HG02973 (cell line): ENCODE measurements around the gene MRTFB.

ENCODE experiments used
- ATAC-seq: cut with Tn5 transposase; IDR thresholded peaks from one replicate; pipeline ENCODE4 v1.9.1; 2021; ENCODE audit warnings: moderate library complexity; ENCODE audit not compliant: unreplicated experiment

The MRTFB gene

DNA sequence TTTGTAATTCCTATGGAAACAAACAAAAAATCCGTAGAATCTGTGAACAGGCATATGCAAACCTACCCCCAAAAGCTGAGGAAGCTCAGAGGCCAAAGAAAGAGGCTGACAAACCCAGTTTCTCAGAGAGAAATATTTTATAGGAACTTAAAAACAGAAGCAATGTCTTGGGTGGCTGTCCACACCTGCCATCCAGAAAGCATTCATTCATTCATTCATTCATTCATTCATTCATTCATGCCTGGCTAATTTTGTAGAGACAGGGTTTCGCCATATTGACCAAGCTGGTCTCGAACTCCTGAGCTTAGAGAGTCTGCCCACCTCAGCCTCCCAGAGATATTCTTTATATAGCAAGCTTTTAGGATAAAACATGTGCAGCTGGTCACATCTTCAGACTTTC lies 154.3 kb downstream of the MRTFB start:
- ATAC-seq: no peak

DNA sequence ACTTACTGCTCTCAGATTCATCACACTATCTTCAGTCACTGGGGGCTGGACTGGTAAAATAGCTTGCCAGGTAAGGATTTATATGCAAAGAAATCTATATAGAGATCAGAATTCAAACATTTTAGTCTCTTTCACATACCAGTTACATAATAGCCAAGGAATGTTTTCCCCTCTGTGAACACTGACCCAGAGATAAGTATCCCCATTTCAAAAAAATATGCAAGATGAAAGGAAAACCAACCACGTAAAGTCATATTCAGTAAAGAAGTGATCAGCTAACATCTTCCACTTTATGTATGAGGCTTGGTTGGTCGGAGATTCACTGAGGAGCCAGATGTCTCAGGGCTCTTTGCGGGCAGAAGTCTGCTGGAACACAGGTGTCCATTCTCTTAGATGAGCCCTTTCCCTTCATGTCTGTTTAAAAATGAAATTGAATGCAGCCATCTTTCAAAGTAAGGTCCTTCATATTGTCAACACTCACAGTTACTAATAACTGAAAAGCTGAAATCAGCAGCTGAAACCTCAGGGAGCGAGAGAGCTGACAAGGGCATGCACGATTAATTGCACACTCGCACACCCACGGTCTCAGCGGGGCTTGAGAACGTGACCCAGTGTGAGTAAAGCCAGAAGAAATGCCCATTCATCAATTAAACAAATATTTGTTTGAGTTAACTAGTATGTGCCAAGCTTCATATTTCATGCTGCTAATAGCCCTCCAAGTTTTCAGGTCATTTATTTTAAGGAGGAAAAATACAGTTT lies 161.2 kb downstream of the MRTFB start:
- ATAC-seq: no peak

DNA sequence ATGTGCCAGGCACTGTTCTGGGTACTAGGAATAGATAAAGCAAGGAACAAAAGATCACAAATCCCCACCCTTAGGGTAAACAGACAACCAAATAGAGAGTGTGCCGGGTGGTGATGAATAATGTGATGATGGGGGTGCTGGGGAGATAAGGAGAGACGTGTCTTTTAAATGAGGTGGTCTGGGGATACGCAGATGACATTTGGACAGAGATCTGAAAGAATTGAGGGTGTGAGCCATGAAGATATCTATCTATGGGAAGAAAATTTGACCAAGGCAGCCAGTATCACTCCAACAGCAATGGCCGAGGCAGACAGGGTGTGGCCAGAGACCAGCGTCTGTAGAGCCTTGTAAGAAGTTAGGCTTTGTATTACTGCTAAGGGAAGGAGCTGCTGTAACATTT lies 165.3 kb downstream of the MRTFB start:
- no peak for ATAC-seq

DNA sequence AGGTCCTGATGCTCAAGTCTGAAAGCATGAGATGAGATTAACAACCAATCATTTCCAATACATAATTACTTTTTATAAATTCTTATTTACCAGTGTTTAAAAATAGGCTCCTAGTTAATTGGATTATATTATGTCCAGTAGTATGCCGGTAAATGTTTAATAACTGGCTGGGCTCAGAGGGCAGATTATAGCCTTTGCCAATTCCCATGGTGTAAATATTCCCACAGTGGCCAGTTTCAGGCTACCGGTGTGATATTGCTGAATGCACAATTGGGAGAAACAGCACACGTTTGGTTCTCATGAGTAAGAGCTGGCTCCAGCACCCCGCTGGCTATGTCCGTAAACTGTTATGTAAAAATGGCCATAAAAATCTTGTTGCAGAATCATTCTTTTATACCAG lies 167.6 kb downstream of the MRTFB start:
- ATAC-seq: no peak

DNA sequence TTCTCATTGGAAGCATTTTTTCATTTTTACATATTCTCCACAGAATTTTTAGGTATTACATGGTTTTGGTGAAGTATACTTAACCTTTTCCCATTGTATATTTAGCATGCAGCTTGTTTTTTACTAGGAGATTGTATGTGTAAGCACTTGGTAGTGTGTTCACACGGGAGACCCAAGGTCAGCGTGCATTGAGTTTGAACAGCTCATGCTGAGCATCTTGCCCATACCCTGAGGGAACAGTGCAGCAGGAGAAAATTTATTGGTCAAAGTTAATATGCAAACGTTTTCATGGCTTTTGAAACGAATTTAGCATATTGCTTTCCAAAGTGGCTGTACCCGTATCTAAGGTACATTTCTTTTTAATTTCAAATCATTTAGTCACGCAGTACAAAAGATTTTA lies 168.7 kb downstream of the MRTFB start:
- ATAC-seq: no peak

DNA sequence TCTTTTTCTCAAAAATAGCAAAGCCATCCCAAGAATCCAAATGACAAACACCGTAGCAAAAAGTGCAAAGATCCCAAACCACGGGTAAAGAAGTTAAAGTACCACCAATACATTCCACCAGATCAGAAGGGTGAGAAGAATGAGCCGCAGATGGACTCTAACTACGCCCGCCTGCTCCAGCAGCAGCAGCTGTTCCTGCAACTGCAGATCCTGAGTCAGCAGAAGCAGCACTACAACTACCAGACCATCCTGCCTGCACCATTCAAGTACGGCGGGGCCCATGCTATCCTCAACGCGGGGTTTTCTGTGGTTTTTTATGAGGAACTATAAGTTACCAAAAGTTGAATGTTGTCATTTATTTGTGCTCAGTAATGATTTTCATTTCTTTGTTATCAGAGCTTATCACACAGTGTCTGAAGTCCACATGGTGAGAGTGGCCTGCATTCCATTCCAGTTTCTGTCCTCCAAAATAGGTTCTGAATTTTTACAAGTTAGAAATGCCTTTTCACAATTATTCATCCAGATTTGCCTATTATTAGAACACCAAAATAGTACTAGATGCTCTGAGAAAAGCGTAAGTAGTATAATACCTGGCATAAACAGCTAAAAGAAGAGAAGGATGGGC lies 169.2 kb downstream of the MRTFB start:
- ATAC-seq: no peak

DNA sequence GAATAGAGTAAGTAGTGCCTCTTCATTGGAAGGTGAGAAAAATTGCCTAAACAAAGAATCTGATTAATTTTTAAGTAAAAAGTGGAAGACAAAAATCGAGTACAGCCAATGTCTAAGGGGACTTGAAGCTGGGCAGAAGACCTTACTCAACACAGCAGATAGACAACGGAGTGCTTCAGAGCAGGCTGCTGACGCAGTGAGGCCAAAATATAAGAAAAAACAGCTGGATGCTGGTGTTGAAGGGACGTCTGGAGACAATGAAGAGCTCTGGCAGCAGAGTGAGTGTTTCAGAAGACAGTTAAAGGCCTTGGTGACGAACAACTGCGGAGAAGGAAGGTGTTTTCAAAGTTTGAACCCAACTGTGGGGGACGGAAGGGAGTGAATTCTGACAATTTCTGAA lies 169.8 kb downstream of the MRTFB start:
- no peak for ATAC-seq

DNA sequence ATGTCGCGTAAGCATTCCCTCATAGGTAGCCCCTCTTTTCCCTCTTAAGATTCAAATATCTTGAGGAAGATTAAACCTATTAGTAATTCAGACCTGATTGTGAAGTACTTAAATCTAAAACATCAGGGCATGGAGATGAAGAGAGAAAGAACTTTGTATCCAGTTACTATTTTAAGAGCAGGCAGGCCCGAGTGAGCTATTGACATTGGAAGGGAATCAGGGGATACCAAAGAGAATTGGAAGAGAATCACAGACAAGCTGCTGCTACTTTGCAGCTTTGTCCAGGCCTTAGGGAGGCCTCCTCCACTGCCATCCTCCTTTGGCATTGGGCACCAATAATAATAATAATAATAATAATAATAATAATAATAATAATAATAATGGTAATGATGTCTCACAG lies 170.5 kb downstream of the MRTFB start:
- no peak for ATAC-seq

DNA sequence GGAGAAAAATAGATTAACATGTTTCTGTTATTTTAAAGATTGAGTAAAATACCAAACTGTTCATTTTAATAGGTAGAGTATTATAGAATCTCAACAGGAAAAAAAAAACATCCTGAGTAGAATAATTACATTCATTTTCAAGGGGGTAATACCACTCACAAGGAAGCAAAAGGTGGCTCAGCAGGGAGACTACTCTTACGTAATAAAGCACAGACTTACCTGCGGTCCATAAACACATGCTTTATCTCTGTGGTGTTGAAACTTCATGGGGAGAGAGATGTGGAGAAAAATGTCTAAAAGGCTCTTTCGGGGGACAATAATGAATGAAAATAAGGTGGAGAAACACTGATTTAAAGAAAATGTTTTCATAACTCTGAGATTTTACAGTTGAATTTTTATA lies 171.7 kb downstream of the MRTFB start:
- ATAC-seq: no peak

DNA sequence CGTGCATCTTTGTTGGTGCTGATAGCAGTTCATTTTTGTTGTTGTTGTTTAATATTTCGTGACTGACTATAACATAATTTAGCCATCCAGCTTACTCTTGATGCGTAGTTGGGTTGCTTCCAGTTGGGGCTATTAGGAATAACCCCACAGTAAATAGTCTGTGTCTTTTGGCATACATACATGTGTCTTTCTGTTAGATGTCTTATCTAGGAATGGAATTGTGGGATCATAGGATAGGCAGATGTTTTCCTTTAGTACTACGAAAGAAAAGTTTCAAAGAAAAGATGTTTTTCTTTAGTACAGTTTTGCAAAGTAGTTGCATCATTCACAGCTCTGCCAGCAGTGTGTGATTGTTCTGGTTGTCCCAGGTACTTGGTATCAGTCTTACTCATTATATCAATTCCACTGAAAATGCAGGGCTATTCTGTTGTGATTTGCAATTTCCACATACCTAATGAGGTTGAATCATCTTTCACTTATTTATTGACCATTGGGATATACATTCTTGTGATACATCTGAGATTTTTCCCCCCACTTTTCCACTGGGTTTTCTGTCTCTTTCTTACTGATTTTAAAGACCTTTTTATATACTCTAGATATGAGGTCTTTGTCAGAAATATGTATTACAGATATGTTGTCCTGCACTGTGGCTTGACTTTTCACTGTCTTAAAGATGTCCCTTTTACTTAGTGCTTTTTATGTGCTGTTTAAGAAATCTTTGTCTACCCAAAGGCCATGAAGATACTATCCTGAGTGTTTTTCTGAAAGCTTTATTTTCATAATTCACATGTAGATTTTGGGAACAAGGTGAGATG lies 173.3 kb downstream of the MRTFB start:
- no peak for ATAC-seq

DNA sequence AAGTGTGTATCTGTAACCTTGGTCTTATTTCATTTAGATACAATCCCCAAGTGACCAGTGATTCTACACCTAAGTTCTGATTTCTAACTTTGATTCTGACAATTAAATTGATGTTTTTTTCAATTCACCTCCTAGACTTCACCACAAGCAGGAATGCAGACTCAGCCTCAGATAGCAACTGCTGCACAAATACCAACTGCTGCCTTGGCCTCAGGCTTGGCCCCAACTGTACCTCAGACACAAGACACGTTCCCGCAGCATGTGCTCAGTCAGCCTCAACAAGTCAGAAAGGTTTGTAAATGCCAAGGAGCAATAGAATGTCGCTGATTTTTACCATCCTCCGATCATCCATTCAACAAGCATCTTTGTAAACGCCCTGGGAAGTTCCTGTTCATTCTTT lies 177.7 kb downstream of the MRTFB start:
- ATAC-seq: no peak

DNA sequence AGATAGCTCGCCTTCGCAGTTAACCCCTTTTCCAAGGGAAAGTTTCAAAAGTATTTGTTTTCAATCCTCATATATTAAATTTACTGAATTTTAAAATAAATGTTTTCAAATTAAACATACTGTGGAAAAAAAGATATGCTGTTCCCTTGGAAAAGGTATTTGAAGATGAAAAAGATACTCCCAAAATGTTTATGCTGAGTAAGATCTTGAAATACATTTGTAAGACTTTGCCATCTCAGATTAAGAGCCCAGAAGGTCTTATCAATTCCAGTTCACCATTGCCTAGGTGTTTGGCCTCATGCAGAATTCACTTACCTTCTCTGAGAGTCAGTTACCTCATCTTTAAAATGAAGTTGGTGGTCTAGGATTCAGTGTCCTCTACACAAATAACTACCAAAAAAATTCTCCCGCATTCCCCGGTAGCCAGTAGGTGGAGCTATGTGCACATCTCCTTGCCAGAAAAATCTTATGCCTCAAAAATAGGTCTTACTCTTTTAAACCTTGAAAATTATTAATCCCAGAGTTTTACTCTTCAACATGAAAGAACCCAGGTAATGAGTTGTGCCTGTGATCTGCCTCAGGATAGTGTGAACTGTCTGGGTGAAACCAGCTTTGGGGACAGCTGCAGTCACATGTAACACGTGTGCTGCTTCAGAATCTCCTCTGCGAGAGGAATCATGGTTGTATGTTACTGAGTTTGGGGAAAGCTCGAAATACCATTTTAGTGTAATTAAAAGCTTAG lies 178.3 kb downstream of the MRTFB start:
- ATAC-seq: no peak

DNA sequence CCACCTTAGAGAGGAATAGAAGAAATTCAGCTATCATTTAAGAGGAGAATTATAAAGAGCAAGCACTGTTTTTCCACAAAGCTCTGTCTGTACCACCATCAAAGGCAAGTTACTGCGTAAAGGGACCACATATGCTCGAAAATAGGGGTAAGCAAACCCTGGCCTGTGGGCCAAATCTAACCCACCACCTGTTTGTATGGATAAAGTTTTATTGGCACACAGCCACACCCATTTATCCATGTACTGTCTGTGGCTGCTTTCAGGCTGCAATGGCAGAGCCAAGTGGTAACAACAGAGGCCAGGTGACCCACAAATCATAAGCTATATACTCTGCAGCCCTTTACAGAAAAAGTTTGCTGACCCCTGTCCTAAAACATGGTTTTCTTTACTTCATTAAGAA lies 180.3 kb downstream of the MRTFB start:
- no peak for ATAC-seq

DNA sequence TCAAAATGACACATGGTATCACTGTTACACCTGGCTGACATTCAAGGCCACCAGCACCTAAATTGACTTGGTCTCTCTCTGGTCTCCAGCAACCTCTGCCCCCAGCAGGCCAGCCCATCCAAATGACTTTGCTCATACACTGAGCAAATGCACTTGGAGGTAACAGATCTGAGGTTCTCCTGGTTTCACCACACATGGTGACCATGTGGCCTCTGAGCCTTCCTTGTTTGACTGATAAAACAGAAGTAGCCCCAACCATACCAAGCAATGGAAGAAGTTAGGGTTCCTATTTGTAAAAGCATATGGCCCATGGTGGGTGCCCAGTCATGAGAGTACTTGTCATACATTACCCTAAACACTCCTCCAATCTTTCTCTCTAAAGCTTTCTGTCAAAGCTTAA lies 181.7 kb downstream of the MRTFB start:
- no peak for ATAC-seq

DNA sequence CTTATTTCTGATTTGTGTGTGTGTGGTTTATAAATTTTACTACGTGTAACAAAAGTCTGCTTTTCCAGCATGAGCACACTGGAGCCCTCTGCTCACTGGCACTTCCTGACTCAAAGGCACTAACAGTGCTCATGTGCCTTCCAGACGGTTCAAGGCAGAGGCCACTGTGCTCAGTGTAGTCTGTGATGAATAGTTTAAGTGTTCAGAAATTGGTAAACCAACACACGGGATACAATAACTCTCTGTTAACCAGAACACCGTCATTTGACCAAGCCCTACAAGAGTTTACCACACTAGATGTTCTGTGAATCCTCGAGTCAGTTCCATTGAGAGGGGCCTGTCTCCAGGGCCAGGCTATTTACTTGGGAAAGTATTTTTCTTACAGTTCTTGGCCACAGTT lies 191.9 kb downstream of the MRTFB start:
- ATAC-seq: no peak

DNA sequence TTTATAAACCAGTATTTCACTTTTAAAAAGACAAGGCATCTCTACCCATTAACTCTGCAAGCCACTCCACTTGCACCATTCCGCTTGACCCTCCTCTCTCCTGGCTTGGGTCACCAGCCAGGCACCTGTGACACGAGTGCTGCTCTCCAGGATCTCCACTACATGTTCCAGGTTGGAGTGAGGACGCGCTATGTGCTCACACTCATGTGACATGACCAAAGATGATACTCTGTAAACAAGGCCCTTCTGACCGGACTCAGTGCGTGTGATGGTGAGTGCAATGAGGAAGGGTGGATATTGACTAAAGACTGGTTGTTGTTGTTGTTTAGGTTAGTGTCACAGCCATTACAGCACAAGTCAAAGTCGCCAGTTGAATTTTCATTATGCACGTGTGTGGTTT lies 192.7 kb downstream of the MRTFB start:
- ATAC-seq: no peak

DNA sequence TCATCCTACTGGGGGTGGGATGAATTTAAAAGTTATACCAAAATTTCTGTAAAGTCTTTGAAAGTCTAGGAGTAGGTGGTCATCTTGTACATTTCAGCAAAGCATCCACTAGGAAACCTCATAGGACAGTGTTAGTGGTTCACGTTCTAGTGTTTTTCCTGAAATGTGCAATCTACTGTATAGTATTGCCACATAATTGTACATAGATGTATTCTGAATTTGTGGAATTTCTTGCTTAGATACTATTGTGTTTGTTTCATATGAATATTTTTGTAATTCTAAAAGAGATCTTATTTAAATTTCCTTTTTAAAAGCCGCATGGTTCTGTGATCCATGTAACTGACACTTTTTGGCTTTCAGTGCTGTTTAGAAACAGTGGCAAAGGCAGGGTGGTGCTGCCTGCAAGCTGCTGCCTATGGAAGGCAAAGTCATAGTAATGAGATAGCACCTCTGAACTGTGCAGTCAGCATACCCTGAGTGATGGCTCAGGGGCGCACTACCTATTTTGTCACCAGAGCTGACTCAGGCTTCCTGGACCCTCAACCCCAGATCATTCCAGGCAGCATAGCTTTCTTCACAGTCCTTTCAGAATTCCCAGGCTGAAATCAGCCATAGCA lies 193.3 kb downstream of the MRTFB start:
- no peak for ATAC-seq

DNA sequence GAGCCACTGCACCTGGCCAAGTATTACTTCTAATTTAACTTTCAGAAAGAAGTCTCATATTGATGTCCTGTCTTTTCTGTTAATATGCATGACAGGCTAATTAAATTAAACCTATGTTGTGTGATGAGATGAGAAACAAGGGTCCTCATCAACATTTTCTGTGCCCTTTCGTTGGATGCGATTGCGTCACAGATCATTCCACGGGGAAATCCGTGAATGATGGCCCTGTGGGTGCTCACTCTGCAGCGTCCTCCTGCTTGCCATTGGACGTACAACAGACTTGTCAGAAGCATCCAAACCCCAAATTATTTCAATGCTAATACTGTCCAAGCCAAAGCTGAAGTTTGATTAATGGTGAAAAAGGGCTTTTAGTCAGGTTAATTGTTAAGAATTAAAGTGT lies 197.0 kb downstream of the MRTFB start:
- ATAC-seq: no peak

DNA sequence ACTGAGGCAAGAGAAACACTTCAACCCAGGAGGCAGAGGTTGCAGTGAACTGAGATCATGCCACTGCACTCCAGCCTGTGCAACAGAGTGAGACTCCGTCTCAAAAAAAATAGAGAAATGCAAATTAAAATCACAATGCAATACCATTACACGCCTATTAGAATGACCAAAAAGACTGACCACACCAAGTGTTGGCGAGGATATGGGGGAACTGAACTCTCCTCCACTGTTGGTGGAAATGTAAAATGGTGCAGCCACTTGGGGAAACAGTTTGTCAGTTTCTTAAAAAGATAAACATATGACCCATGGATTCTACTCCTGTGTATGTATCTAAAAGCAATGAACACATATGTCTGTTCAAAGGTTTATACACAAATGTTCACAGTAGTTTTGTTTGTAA lies 204.8 kb downstream of the MRTFB start:
- no peak for ATAC-seq

DNA sequence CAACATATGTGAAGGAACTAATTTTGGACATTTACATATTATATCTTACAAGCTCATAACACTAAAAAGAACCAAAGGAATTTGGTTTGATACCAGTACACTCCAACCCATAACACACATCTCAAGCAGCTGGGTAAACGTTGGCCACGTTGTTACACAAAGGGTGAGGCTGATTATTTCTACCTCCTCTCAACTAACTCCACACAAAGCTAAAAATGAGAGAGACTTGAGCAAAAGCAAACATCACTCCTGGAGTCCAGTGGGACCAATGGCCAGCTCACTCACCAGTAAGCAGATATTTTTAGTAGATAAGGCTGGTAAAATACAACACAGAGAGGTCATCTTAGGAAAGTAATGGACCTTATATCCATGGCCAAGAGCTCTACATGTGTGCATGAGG lies 207.6 kb downstream of the MRTFB start:
- ATAC-seq: no peak

DNA sequence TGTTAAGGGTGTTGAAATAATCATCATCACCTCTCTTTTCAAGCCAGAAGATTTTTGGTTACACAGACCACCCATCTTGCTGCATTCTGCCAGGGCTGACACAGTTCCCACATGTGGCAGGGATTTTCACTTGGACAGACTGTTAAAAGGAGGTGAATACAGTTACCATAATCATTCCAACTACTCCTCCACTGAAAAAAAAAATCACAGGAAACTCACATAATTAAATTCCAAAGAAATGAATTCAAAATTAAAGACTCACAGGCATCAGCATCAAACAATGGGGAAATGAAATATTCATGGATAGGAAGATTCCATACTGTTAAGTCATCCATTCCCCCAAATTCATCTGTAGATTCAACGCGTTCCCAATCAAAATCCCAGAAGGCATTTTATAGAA lies 209.4 kb downstream of the MRTFB start:
- ATAC-seq: no peak
